ENCODE data around the gene FBXL5. TPM values are rescaled to one million over a fixed set of nuclear protein-coding genes. Genes with fewer than 3 reads are reported as not detected.

Gene FBXL5
- polyA plus RNA-seq, 1 experiment = 20.5 TPM

- H3K27me3 ChIP-seq (ENCODE audit: control insufficient read depth, insufficient read depth, low read length) = no peaks in the 10 kb centered on the region
- no peak overlapping the region for H3K4me3 ChIP-seq (ENCODE audit: low read depth, low read length)
- POLR2A ChIA-PET = no interaction called here
- TF ChIP-seq, protein P1, sequence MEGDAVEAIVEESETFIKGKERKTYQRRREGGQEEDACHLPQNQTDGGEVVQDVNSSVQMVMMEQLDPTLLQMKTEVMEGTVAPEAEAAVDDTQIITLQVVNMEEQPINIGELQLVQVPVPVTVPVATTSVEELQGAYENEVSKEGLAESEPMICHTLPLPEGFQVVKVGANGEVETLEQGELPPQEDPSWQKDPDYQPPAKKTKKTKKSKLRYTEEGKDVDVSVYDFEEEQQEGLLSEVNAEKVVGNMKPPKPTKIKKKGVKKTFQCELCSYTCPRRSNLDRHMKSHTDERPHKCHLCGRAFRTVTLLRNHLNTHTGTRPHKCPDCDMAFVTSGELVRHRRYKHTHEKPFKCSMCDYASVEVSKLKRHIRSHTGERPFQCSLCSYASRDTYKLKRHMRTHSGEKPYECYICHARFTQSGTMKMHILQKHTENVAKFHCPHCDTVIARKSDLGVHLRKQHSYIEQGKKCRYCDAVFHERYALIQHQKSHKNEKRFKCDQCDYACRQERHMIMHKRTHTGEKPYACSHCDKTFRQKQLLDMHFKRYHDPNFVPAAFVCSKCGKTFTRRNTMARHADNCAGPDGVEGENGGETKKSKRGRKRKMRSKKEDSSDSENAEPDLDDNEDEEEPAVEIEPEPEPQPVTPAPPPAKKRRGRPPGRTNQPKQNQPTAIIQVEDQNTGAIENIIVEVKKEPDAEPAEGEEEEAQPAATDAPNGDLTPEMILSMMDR (IDR thresholded peaks at IDR 0.05; ENCODE audit: insufficient read depth, low read depth, low read length) = no peak
- no peak for DNase-seq (ENCODE audit: low read depth)
- H3K36me3 ChIP-seq (ENCODE audit: control insufficient read depth, insufficient read depth, low read length) = peaks cover 3% of the 10 kb centered on the region; the same call in 1 of the 2 replicates
- CTCF ChIA-PET = interaction anchor here (1.8 kb wide), 1 partner anchor 12 kb away, joined by 4 read pairs; no protein-coding TSS in a partner anchor
Measured at GRCh38 chr4:15562623-15563022, 92.5 kb downstream of the FBXL5 start.

DNA sequence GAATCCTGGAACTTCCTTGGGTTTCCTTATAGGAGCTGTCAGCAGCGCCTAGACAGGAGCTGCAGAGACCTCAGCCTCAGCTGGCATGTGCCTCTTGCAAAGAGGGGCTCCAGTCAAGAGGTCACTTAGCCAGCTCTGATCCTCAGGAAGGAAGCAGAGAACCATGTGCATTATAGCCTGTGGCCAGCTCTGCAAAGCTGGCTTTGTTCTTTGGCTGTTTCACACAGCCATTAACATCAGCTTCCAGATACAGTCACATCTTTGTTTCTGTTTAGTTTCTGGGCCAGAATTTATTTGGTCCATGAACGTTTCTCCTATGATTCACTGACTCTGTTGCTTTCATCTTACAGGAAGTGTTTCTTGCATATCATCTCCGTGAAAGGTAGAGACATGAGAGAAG lies 93.0 kb downstream of the FBXL5 start:
- no peak for DNase-seq (ENCODE audit: low read depth)
- POLR2A ChIA-PET = no interaction called here
- H3K36me3 ChIP-seq (ENCODE audit: control insufficient read depth, insufficient read depth, low read length) = peaks cover 3% of the 10 kb centered on the region; the same call in 1 of the 2 replicates
- H3K27me3 ChIP-seq (ENCODE audit: control insufficient read depth, insufficient read depth, low read length) = no peaks in the 10 kb centered on the region
- TF ChIP-seq, protein P1 (IDR thresholded peaks at IDR 0.05; ENCODE audit: insufficient read depth, low read depth, low read length) = no peak
- CTCF ChIA-PET = interaction anchor here (1.8 kb wide), 1 partner anchor 11 kb away, joined by 4 read pairs; no protein-coding TSS in a partner anchor
- H3K4me3 ChIP-seq (ENCODE audit: low read depth, low read length) = no peak overlapping the region

GRCh38 chr4:15558561-15558960 lies 96.6 kb downstream of the FBXL5 start:
- Histone ChIP-seq H3K36me3 (ENCODE audit: control insufficient read depth, insufficient read depth, low read length) (peaks cover 1% of the 10 kb centered on the region; the same call in 1 of the 2 replicates), H3K27me3 (ENCODE audit: control insufficient read depth, insufficient read depth, low read length) (no peaks in the 10 kb centered on the region), H3K4me3 (ENCODE audit: low read depth, low read length) (no peak overlapping the region)
- ChIA-PET POLR2A (no interaction called here), CTCF (no interaction called here)
- TF ChIP-seq, protein P1 (IDR thresholded peaks at IDR 0.05; ENCODE audit: insufficient read depth, low read depth, low read length) = no peak
- DNase-seq (ENCODE audit: low read depth) = no peak

DNA sequence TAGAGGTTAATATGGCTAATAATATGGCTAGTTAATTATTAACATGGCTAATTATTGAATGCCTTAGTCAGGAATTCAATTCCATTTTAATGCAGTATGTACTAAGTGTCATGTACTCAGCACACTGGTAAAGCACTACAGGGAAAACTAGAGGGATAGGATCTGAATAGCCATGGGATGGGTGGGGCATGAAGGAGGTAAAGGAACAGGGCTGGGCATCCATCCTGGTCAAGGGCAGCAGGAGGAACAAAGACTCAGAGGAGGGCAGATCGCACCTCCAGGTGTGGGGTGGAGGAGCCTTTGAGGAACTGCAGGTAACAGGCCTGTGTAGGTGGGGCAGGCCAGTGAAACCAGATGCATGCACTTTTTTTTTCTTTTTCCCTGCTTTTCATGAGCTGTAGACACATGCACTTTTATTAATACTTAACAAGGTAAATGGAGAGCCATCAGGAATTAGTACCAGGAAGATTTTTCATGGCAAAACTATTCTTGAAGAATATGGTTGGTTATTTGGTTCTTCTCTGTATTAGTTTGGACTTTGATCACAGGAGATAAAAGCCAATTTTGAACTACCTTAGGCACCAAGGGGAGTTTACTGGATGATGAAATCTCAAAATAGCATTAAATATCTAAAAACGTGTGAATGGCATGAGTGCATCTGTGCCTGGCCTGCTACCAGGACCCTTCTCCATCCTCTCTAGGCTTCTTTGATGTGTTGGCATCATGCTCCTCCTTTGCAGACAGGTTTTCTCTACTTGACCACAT lies 97.2 kb downstream of the FBXL5 start:
- POLR2A ChIA-PET = no interaction called here
- H3K4me3 ChIP-seq (ENCODE audit: low read depth, low read length) = no peak overlapping the region
- no peak for DNase-seq (ENCODE audit: low read depth)
- peaks cover 1% of the 10 kb centered on the region; the same call in 1 of the 2 replicates for H3K36me3 ChIP-seq (ENCODE audit: control insufficient read depth, insufficient read depth, low read length)
- CTCF ChIA-PET = no interaction called here
- H3K27me3 ChIP-seq (ENCODE audit: control insufficient read depth, insufficient read depth, low read length) = no peaks in the 10 kb centered on the region
- TF ChIP-seq, protein P1 (IDR thresholded peaks at IDR 0.05; ENCODE audit: insufficient read depth, low read depth, low read length) = no peak

DNA sequence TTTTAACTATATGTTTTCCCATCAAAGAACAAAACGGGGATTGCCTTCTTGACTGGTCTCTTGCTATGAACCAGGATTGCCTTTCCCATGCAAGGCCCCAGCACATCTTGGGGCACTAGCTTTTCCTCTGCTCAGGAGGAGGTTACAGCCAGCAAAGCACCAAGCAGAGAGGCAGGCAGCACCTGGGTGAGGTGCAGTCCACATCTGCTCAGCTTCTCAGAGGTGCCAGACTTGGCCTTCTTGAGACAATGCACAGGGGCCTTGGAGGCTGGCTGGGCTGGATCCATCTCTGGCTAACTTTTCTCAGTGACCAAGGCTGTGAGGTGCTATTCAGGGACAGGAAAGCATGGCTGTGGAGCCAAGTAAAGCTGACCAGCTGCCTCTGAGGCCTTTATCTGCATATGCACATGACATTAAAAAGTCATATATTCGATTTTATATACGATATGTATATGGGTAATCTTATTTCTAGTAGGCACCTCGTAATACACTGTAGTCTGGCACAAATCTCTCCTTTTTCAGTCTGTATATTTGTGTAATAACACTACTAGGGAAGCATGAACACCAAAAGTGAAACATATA lies 98.6 kb downstream of the FBXL5 start:
- H3K36me3 ChIP-seq (ENCODE audit: control insufficient read depth, insufficient read depth, low read length) = peaks cover 1% of the 10 kb centered on the region; the same call in 1 of the 2 replicates
- no peaks in the 10 kb centered on the region for H3K27me3 ChIP-seq (ENCODE audit: control insufficient read depth, insufficient read depth, low read length)
- ChIA-PET POLR2A (no interaction called here), CTCF (no interaction called here)
- TF ChIP-seq, protein P1 (IDR thresholded peaks at IDR 0.05; ENCODE audit: insufficient read depth, low read depth, low read length) = no peak
- no peak for DNase-seq (ENCODE audit: low read depth)
- H3K4me3 ChIP-seq (ENCODE audit: low read depth, low read length) = no peak overlapping the region

Measured in BJ (cell line).